H4 (cell line): ENCODE results near the gene SMCO3. TPM values are rescaled to one million over a fixed set of nuclear protein-coding genes. Genes with fewer than 3 reads are reported as not detected.
"Not testable (repeated sequence)": the region's sequence is repeated elsewhere in the genome, so short reads cannot be mapped to it uniquely, and the experiment has no call there.

ENCODE experiments used
- DNase-seq: peaks from one replicate; pipeline ENCODE4 v3.0.0-alpha.2; 2015; ENCODE audit warnings: low spot score
- total RNA-seq: library from RNA; depleted of rRNA; stranded (reverse); fragments of >200 nt; shearing (Covaris generic); gene quantifications from 2 replicates; pipeline ENCODE4 v1.2.3, GENCODE V29; 2014

Gene SMCO3
- total RNA-seq, 1 experiment from 2014 or later, result not detected

- DNase-seq, result no peak
These were observed 38.9 kb downstream of the SMCO3 start for GRCh38 chr12:14774906-14775635.

GRCh38 chr12:14774074-14774905 is 39.7 kb downstream of the SMCO3 start:
- DNase-seq, result peak; percentile 72

GRCh38 chr12:14773685-14774073 is 40.3 kb downstream of the SMCO3 start:
- DNase-seq, result no peak

- DNase-seq, result no peak
These were observed 41.0 kb downstream of the SMCO3 start for GRCh38 chr12:14772946-14773345.

- no peak for DNase-seq
These were observed 42.3 kb downstream of the SMCO3 start for GRCh38 chr12:14771651-14772137.

- DNase-seq, result peak; percentile 93
These were observed 43.2 kb downstream of the SMCO3 start for GRCh38 chr12:14770496-14771461.

- peak; percentile 84 for DNase-seq
These were observed 44.0 kb downstream of the SMCO3 start for GRCh38 chr12:14769969-14770495.

GRCh38 chr12:14769466-14769968 is 44.5 kb downstream of the SMCO3 start:
- peak; percentile 11 for DNase-seq

GRCh38 chr12:14768823-14769405 is 45.1 kb downstream of the SMCO3 start:
- DNase-seq, result no peak

- no peak for DNase-seq
These were observed 46.4 kb downstream of the SMCO3 start for GRCh38 chr12:14767617-14768016.

GRCh38 chr12:14766649-14767215 is 47.2 kb downstream of the SMCO3 start:
- no peak for DNase-seq

GRCh38 chr12:14766020-14766419 is 48.0 kb downstream of the SMCO3 start:
- not testable (repeated sequence) for DNase-seq

GRCh38 chr12:14765398-14765797 is 48.6 kb downstream of the SMCO3 start:
- no peak for DNase-seq

GRCh38 chr12:14759711-14760280 is 54.2 kb downstream of the SMCO3 start:
- DNase-seq, result not testable (repeated sequence)

- DNase-seq, result no peak
These were observed 57.4 kb downstream of the SMCO3 start for GRCh38 chr12:14756334-14757143.
